Loucy (cell line): ENCODE data around the gene IDUA.

Source experiments
- EZH2phosphoT487 ChIP-seq: fragments of 200-600 bp; IDR thresholded peaks from 2 replicates; pipeline ENCODE4 v1.6.1; 2018; ENCODE audit warnings: antibody characterized with exemption, mild to moderate bottlenecking, moderate library complexity, borderline replicate concordance
- TF ChIP-seq, protein P1 (sequence below): fragments of 200-600 bp; sonication (generic); conservative IDR thresholded peaks from 2 replicates; pipeline ENCODE4 v1.5.1; 2014; ENCODE audit warnings: mild to moderate bottlenecking, antibody characterized with exemption, low read length

DNA sequence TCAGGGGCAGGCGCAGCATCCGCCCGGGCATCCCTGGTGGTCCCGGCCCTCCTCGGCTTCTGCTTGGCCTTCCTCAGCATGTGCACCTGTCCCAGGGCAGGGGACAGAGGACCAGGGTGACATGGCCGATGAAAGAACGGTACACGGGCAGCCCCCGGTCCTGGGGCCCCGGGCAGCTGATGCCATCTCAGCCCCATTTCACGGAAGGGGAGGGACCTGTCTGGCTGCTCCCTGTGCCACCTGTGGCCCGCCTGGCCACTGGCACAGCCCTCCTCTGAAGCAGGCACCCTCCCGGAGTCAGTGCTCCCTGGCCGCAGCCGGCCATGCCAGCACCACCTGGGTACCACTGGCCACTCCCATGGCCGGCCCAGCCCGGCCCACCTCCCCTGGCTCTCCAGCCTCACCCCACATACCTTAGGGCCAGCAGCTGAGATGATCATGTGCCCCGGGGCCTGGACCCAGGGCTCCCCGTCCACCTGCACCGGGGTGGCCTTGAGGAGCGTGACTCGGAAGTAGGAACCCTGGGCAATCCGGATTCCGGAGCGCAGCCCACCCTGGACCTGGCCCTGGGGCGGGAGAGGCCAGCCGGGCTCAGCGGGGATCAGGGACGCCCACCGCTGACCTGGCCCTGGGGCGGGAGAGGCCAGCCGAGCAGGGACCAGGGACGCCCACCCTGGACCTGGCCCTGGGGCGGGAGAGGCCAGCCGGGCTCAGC lies 26.1 kb upstream of the IDUA start:
- TF ChIP-seq, protein P1, sequence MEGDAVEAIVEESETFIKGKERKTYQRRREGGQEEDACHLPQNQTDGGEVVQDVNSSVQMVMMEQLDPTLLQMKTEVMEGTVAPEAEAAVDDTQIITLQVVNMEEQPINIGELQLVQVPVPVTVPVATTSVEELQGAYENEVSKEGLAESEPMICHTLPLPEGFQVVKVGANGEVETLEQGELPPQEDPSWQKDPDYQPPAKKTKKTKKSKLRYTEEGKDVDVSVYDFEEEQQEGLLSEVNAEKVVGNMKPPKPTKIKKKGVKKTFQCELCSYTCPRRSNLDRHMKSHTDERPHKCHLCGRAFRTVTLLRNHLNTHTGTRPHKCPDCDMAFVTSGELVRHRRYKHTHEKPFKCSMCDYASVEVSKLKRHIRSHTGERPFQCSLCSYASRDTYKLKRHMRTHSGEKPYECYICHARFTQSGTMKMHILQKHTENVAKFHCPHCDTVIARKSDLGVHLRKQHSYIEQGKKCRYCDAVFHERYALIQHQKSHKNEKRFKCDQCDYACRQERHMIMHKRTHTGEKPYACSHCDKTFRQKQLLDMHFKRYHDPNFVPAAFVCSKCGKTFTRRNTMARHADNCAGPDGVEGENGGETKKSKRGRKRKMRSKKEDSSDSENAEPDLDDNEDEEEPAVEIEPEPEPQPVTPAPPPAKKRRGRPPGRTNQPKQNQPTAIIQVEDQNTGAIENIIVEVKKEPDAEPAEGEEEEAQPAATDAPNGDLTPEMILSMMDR = no peak
- TF ChIP-seq EZH2phosphoT487 = no peak
